HPDE6-E6E7 (cell line): ENCODE data around the gene RIMBP2.

ENCODE experiments used
- DNase-seq: peaks from one replicate; pipeline ENCODE4 v3.0.0; 2011; ENCODE audit warnings: missing footprints; ENCODE audit errors: extremely low spot score

Gene RIMBP2

GRCh38 chr12:130633771-130634170, 82.3 kb downstream of the RIMBP2 start:
- no peak for DNase-seq

- no peak for DNase-seq
These were observed 83.5 kb downstream of the RIMBP2 start for GRCh38 chr12:130632642-130633041.

GRCh38 chr12:130628304-130628703, 87.8 kb downstream of the RIMBP2 start:
- DNase-seq, result no peak

GRCh38 chr12:130627175-130627574, 88.9 kb downstream of the RIMBP2 start:
- no peak for DNase-seq

- DNase-seq, result no peak
These were observed 89.5 kb downstream of the RIMBP2 start for GRCh38 chr12:130626601-130627000.

- no peak for DNase-seq
These were observed 90.9 kb downstream of the RIMBP2 start for GRCh38 chr12:130625201-130625600.

GRCh38 chr12:130622803-130623202, 93.3 kb downstream of the RIMBP2 start:
- DNase-seq, result no peak

GRCh38 chr12:130621696-130622298, 94.3 kb downstream of the RIMBP2 start:
- DNase-seq, result no peak

- DNase-seq, result no peak
These were observed 95.3 kb downstream of the RIMBP2 start for GRCh38 chr12:130620756-130621155.

GRCh38 chr12:130620281-130620680, 95.8 kb downstream of the RIMBP2 start:
- DNase-seq, result no peak

- no peak for DNase-seq
These were observed 96.6 kb downstream of the RIMBP2 start for GRCh38 chr12:130619385-130620001.

GRCh38 chr12:130617219-130617618, 98.9 kb downstream of the RIMBP2 start:
- no peak for DNase-seq

- DNase-seq, result no peak
These were observed 100.2 kb downstream of the RIMBP2 start for GRCh38 chr12:130615861-130616345.

- no peak for DNase-seq
These were observed 101.6 kb downstream of the RIMBP2 start for GRCh38 chr12:130614530-130614905.

GRCh38 chr12:130613831-130614529, 102.1 kb downstream of the RIMBP2 start:
- DNase-seq, result no peak

- no peak for DNase-seq
These were observed 103.0 kb downstream of the RIMBP2 start for GRCh38 chr12:130613131-130613530.

GRCh38 chr12:130611026-130611905, 104.8 kb downstream of the RIMBP2 start:
- no peak for DNase-seq

- no peak for DNase-seq
These were observed 106.1 kb downstream of the RIMBP2 start for GRCh38 chr12:130609966-130610365.

GRCh38 chr12:130608831-130609230, 107.3 kb downstream of the RIMBP2 start:
- DNase-seq, result no peak

GRCh38 chr12:130608132-130608531, 108.0 kb downstream of the RIMBP2 start:
- no peak for DNase-seq

- DNase-seq, result no peak
These were observed 109.9 kb downstream of the RIMBP2 start for GRCh38 chr12:130606231-130606630.

GRCh38 chr12:130603396-130603965, 112.6 kb downstream of the RIMBP2 start:
- DNase-seq, result no peak
